GM21447 (cell line): ENCODE measurements around the gene USP3.

ENCODE experiments used
- ATAC-seq: cut with Tn5 transposase; IDR thresholded peaks from one replicate; pipeline ENCODE4 v1.9.1; 2021; ENCODE audit not compliant: unreplicated experiment

USP3 gene

GRCh38 chr15:63495780-63496488 is 8.5 kb upstream of the USP3 start:
- no peak for ATAC-seq

GRCh38 chr15:63497642-63498467 is 6.5 kb upstream of the USP3 start:
- no peak for ATAC-seq

GRCh38 chr15:63499175-63499549 is 5.2 kb upstream of the USP3 start:
- no peak for ATAC-seq

- no peak for ATAC-seq
Observed at GRCh38 chr15:63499611-63500010, 4.8 kb upstream of the USP3 start.

- no peak for ATAC-seq
Observed at GRCh38 chr15:63500265-63501250, 3.8 kb upstream of the USP3 start.

GRCh38 chr15:63501256-63502089 is 2.9 kb upstream of the USP3 start:
- ATAC-seq: no peak

- ATAC-seq: no peak
Observed at GRCh38 chr15:63502137-63502766, 2.1 kb upstream of the USP3 start.

- ATAC-seq: peak; percentile 48
Observed at GRCh38 chr15:63502843-63503738, 1.3 kb upstream of the USP3 start.

GRCh38 chr15:63503739-63504246 is 600 bp upstream of the USP3 start:
- ATAC-seq: peak; percentile 13

GRCh38 chr15:63504979-63505841 is 817 bp downstream of the USP3 start:
- peak; percentile 1 for ATAC-seq

GRCh38 chr15:63505842-63506222 is 1.4 kb downstream of the USP3 start:
- no peak for ATAC-seq

- no peak for ATAC-seq
Observed at GRCh38 chr15:63506537-63507035, 2.2 kb downstream of the USP3 start.

GRCh38 chr15:63507878-63508818 is 3.8 kb downstream of the USP3 start:
- ATAC-seq: no peak

GRCh38 chr15:63509056-63509954 is 4.9 kb downstream of the USP3 start:
- no peak for ATAC-seq
